Fibroblast of gingiva (primary cell): Measurements from ENCODE around the gene PTPRK.

Experiments
- DNase-seq: peaks from one replicate; pipeline ENCODE4 v3.0.0-alpha.2; 2011; ENCODE audit warnings: low read depth

The PTPRK gene

DNA sequence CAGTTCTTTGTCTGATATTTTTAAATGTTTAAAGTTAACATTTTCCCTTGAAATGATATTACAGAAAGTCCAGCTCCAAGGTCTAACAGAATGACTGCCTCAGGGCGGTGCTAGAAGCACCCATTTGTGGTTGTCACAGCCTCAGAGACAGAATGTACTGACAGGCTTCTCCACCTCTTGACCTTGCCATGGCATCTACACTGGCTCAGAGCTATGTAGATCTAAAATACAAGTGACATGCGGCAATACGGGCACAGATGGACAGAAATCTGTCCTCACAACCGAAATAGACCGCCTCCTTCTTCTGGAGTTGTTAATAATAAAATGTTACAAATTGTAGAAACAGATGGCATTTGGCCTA lies 452.3 kb downstream of the PTPRK start:
- DNase-seq: no peak

DNA sequence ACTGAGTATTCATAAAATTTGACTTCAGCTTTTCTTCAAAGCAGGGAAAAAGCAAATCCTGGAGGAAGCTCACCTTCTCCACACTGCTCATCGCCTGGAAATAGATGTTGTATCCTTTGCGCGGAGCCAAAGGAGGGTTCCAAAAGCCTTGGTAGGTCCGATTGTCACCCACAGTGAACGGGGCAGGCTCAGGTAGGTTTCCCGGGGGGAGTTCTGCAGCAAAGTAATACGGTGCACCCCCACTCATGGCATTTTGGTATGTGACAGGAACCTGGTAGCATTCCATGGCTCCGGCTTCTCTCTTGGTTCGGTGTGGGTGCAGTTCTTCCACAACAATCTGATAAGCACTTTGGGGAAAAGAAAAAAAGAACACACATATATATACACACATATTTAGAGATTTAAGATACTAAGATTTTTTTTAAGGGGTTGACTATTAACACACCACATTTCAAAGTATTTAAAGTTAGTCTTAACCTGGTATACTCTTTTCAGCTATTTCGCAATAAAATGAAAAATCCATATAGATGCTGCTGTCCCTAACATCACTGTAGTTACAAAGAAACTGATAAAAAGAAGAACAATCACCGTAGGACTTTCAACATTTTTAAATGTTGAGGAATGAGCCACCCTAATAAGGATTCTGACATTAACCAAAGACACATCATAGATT lies 452.8 kb downstream of the PTPRK start:
- DNase-seq: no peak

DNA sequence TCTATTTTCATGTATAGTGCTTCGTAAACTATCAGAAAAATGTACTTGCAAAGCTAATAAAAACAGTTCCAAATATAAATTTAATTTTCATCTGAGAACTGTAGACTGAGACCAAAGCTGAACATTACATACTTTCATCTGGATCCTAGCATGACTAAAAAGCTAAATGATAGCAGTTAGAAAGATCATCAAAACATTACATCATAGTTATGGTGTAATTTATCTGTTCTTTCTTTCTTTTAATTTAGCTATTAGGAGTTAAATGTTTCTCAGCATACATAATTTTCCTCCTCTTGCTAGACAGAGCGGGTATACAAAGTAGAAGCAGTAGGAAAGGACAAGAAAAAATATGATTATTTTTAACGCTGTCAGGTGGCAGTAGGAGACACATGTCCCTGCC lies 455.3 kb downstream of the PTPRK start:
- no peak for DNase-seq

DNA sequence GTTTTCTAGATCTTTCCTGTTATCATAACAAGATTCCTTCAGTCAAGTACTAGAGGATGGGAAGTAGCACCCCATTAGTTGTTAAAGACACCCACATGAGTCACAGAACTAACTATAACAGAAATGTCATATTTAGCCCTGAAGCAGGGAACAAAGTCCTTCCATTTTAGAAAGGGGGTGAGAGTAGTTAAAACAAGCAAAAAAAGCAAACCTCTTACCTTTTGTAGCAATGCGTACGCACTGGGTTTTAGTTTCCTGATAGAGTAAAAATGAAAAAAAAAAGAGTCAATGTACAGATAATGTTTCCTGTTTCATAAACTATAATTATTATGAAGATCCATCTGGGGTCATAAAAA lies 455.9 kb downstream of the PTPRK start:
- no peak for DNase-seq

DNA sequence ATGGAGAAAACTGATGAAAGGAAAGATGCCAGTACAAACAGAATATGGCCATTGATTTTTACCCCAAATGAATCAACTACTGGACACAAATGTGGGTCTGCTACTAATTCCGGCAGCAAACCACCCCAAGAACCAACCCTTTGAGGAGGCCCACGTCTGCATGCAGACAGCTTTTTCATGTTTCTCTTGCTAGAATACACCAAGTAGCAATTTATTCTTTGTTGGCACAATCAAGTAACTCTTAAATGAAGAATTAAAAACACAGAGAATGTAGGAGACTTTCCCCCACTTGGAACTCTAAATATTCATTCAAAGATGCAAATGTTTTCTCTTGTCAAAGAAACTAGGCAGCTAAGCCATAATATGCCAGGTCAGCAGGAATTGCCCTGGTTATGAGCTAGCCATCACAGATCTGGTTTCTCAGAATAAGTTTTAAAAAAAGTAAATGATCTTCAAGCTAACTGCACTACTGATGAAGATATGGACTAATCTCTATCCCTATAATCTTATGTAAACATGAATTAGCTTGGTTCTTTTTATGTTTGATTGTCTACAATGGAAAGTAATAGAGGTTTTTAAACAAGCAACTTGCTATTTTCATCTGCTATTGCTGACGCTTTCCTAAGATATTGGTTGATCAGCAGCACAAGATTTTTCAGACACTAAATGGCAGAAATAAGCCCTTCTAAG lies 456.4 kb downstream of the PTPRK start:
- DNase-seq: no peak

DNA sequence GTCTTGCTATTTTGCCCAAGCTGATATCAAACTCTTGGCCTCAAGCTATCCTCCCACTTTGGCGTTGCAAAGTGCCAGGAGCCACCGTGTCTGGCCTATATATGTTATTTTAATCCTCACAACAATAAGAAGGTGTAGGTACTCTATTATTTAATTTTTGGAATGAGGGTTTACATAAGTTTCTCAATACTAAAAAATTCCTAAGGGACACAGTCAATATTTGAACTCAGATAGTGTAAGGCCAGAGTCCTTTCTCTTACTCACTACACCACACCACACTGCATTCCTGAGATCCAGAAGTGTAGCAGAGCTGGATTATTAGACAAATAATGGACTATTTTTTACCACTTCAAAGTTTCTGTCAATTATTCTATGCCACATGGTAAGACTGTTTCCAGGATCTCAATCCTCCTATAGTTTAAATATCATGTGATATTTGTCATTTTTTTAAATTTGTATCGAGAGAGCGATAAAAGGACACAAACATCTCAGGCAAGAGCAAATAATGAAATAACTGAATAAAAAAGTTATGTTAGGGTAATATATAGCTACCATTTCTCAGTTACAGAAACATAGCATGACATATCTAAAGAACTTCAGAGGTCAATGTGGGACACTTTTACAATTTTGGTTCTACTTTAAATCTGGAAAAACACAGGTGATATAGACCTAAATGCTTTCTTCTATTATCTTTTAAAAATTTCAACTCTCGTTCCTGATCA lies 457.4 kb downstream of the PTPRK start:
- DNase-seq: no peak

DNA sequence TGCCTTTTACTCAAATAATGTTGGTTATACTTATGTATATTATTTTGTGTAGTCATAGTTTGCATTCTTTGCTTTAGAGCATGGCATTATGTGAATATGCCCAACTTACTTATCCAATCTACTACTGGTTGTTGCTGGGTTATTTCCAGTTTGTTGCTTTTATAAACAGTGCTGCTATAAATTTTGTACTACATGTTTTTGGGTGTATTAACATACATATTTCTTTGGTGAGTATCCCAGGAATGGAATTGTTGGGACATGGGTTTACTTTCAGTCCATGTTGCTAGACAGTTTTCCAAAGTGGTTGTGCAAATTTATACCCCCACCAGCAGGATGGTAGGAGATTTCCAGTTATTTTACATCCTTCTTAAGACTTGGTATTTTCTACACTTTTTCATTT lies 462.5 kb downstream of the PTPRK start:
- DNase-seq: peak; percentile 48

DNA sequence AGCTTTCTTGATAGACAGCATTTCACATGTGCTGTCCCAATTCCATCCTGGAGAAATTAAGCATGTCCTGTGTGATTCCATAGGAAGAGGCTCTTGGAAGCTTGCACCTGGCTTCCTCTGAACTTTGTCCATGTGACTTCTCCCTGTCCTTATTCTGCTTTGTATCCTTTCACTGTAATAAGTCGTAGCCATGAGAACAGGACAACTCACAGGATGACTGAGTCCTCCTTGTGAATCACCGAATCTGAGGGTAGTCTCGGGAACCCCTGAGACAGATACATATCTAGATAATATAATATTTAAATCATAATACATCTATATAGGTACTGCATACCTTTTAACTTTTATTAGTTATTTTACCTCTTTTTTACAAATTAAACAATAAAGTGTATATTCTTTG lies 462.9 kb downstream of the PTPRK start:
- DNase-seq: no peak

DNA sequence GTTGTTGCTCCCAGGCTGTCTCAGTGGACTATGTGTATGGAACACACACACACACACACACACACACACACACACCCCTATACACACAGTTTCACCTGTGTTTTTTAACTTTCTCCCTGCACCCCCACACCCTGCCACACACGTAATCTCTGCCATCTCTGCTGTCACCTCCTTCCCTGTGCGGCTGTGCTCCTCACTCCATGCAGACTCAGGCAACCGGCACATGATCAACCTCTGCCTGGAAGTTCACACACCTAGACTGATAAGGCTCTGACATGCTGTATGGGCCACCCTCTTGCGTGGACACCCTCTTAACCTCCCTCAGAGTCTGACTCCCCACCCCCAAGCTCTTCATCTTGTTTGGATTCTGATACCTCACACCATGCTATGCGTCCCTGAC lies 467.3 kb downstream of the PTPRK start:
- DNase-seq: no peak

DNA sequence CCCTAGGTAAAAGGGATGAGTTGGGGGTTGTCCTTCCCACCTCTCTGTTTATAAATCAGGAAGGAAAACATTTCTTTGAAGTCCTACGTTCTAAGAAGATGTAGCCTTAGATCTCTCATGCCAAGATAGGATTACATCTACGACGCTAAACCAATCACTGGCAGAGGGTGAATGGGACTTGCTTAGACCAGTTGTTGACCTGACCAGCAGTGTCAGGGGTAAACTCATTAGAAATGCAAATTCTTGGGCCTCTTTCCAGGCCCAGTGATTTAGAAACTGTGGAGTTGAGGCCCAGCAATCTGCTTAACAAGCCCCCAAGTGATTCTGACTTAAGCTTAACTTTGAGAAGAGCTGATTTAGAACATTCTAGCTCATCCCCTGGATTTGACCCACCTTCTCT lies 472.4 kb downstream of the PTPRK start:
- no peak for DNase-seq

DNA sequence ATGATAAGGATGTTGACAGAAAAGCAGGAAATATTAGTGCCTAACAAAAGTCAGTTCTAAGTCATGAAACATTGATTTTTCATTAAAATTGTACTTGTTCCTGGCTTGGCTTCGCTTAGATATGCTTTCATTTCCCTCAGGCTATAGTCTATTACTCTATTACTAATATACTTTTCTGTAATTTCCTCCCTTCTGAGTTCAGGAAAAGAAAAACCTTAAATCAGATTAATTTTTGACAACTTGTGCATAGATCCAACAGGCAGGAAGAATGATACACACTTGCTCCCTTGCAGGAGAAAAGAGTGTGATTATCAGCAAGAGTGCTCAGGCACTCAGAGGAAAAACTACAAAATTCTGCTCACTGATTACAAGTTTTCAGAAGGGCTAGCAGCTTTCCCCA lies 474.4 kb downstream of the PTPRK start:
- DNase-seq: no peak

DNA sequence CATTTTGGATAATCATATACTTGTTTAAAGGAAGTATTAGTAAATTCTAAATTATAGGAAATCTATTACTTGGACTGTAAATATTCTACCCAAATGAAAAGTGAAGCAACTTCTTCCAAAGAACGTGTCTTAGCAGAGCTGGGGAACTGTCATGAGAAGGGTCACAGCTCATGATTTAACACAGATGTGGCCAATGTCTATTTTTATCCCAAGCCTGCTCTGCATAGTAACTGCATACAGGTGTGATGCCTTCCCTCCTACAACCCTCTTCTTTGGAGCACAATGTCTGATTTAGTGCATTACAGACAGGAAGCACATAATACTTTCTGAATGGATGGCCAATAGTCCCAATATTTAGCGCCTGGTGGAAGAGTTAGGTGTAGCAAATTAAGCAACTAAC lies 480.9 kb downstream of the PTPRK start:
- no peak for DNase-seq

DNA sequence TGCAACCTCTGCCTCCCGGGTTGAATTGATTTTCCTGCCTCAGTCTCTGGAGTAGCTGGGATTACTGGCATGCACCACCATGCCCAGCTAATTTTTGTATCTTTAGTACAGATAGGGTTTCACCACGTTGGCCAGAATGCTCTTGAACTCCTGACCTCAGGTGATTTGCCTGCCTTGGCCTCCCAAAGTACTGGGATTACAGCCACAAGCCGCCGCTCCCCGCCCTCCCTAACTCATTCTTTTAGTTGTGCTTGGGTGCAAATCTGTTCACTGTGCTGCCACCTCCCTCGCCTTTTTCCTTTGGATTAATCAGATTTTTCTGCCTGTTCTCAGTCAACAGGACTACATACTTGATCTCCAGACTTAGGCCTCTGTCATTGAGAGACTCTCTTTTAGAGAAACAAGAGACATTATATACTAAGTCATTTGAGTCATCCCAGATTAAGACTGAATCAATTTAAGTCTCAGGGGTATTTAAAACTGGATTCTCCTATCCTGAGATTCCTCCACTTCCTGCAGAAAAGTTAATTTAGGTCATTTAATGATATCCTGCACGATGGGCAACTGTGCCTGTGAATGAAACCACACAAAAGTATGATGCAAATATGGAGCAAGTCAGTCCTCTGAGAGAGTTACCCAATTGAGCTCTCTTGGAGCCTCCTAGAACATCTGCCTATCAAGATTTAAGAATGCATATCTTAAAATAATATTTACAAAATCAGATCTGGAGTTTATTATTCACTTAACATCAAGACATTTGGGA lies 483.4 kb downstream of the PTPRK start:
- DNase-seq: peak; percentile 58

DNA sequence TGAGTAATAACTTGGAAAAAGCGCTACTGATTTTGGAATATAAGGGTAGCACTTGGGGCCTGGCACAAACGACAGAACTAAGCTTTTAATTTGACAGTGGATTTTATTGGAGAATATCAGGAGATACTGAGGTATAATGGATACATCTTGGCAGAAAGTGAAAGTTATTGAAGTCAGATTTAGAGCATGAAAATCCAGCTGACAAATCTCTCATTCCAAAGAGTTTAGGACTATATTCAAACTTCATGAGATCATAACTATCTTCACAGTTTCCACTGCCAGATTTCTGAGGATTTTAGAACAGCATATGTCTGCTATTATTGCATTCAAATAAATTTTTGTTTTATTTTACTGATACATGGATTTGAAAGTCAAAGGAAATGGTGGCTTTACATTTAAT lies 487.2 kb downstream of the PTPRK start:
- DNase-seq: no peak

DNA sequence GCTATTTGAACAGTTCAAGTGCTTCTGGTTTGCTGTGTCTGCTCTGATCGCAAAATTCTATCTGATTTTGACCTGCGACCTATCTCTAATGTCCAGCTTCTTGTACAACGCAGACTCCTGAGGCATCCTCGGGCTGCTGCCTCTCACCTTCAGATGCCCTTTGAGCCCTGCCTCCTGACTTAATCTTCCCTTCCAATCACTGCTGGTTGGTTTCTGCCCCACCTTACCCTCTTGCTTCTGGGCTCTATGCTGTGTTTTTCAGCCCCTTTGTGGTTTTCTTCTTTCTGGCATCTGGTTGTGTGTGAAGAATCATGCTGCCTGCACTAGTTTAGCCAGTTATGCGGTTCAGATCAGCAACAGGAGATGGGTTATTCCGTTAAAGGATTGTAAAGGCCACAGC lies 488.4 kb downstream of the PTPRK start:
- DNase-seq: no peak

DNA sequence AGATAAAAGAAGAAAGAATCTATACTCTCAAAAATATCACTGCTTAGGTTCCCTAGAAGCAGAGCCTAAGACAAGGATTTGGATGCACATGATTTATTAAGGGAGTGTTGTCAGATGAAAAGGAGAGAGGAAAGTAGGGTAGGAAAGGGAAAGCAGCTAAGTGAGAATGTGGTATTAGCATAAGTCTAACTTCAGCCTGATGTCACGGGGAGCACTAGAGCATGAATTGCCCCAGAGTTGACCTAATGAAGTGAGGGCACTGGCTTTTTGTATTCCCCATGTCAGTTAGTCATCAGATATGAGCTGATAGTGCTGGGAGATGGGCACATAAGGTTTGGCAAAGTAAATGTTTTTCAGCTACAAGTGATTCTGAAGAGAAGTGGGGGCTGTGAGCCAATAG lies 490.6 kb downstream of the PTPRK start:
- no peak for DNase-seq

DNA sequence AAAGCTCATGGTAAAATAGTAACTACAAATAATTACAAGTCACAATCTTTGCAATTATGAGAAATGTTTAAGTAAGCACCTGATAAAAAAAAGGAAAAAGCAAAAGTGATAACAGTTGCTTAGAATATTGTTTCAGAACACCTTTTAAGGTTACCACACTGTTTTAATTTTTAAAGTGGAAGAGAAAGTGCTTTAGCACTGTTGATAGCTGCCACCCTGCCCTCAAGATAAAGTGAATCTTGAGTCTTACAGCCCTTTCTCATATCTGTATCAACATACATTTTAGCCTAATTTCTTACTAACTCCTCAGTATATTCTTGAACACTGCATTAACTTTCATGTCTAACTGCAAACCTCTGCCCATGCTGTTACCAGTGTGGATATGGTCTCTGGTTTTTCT lies 492.2 kb downstream of the PTPRK start:
- DNase-seq: no peak

DNA sequence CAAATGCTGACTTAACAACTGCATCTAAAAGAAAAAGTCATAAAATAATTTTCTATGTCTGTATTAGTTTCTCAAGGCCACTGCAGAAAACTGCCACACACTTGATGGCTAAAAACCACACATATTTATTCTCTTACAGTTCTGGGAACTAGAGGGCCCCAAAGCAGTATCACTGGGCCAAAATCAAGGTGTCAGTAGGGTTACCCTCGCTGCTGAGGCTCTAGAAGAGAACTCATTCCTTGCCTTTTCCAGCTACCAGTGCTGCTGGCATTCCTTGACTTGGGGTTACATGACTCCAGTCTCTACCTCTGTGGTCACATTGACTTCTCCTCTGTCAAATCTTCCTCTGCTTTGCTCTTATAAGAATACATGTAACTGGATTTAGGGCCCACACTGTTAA lies 494.9 kb downstream of the PTPRK start:
- DNase-seq: no peak

DNA sequence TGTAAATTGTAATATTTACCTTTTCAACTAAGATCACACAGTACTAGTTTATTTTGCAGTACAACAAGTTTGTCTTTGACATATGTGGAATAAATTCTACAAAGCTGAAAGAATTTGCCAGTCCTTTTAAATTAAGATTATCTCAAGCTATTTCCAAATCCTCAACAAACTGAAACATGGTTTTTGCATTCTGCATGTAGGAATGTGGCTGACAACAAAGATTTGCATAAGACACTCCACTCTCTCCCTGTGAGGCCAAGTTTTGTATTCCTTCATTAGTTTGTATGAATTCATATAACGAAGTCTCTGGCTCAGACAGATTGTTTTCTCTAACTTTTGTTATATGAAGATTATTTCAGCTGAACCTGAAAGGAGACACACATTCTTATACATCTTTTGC lies 495.4 kb downstream of the PTPRK start:
- DNase-seq: peak; percentile 34

DNA sequence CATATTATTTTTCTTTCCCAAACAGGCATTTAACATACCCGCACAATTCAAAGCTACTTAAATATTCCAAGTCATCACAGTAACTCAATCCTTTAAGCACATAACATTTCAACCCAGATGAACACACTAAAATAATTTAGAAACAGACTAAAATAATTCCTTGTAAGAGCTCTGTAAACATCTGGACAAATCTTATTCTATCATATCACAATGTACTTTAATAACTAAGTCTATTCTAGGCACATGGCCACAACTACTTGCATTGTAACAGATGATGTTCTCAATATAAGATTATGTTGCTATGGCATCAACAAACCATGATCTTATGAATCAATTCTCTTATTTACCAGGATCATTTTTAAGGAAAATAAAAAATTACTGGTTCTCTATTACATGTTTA lies 496.4 kb downstream of the PTPRK start:
- no peak for DNase-seq

DNA sequence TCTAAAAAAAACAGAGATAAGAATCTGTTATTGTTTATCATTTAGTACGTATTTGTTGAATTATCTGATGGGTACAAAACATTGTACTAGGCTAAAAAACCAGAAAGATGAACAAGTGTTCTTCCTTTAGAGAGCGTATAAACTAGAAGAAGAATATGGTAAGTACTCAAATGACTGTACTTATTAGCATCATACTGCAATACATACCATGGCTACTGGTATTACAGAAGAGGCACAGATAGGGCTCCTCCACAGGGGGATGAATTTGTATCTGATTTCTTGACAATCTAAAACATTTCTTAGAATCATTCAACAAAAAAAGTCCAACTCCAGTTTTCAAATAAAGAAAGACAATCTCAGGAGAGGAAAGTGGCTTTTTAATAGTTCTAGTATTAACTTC lies 501.6 kb downstream of the PTPRK start:
- DNase-seq: no peak

DNA sequence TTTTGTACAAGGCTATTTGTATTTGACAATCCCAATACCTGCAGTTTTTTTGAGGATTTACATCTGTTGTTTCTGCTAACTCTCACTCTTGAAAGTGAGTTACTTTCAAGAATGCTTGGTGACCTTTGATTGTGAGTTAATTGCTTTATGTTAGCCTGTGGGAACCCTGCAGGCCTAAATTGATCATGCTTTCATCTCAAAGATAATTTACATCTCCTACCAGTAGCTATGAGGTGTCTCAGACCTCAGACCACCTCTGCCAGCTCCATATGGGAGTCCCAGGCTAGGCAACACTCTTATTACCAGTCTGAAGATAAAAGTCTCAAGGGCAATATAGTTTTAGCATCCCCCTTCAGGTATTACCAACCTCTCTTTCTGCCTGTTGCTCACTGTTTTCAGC lies 503.1 kb downstream of the PTPRK start:
- DNase-seq: no peak

DNA sequence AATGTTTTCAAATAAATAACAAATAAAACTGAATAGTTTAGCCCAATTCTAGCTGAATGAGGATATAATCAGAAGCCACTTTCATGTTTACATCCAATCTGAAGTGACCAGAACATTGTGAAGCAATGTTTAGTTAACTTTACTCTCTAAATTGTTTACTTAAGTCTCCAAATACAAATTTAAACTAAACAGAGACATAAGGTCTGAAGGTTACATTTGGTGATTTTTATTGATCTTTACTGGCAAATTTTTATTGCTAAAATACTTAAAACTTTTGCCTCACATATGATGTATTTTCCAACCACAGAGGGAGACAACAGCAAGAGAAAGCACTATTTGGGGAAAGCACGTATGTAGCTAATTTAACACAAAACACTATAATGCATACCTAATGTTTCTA lies 512.7 kb downstream of the PTPRK start:
- DNase-seq: peak; percentile 69
